MCF 10A (cell line): ENCODE data around the gene ST7. TPM values are rescaled to one million over a fixed set of nuclear protein-coding genes. Genes with fewer than 3 reads are reported as not detected.

ENCODE experiments used
- BruUV-seq: library from RNA; stranded (reverse); fragments of 400-500 nt; replicated peaks from 2 replicates; lab custom pipeline; 2021; lab: Mats Ljungman, UMichigan
- CTCF ChIA-PET: fragments of 300-600 bp; sonication (Branson Sonifier 250); formaldehyde crosslinking; extraction: SDS; loops from one replicate; lab custom pipeline; 2021; ENCODE audit warnings: antibody characterized with exemption, inconsistent platforms; lab: Yijun Ruan, JAX
- POLR2A ChIA-PET: fragments of 300-600, 350-650 bp; sonication (Branson Sonifier 250); formaldehyde crosslinking; extraction: SDS; loops from one replicate; lab custom pipeline; 2020; ENCODE audit warnings: antibody characterized with exemption, inconsistent platforms; lab: Yijun Ruan, JAX
- DNase-seq: peaks from one replicate; pipeline ENCODE4 v3.0.0-alpha.2; 2018; ENCODE audit not compliant: unreplicated experiment
- H3K27ac Mint-ChIP-seq: one replicate; pipeline ENCODE4 v1.8.0; 2022; ENCODE audit warnings: mild to moderate bottlenecking, low read depth, mixed read lengths; ENCODE audit not compliant: unreplicated experiment
- H3K27me3 Mint-ChIP-seq: one replicate; pipeline ENCODE4 v1.8.0; 2022; ENCODE audit warnings: mixed read lengths; ENCODE audit not compliant: insufficient read depth, unreplicated experiment
- H3K36me3 Mint-ChIP-seq: one replicate; pipeline ENCODE4 v1.8.0; 2022; ENCODE audit warnings: mild to moderate bottlenecking, moderate library complexity, mixed read lengths; ENCODE audit not compliant: insufficient read depth, unreplicated experiment
- H3K4me1 Mint-ChIP-seq: one replicate; pipeline ENCODE4 v1.8.0; 2022; ENCODE audit warnings: mixed read lengths; ENCODE audit not compliant: insufficient read depth, unreplicated experiment
- H3K4me3 Mint-ChIP-seq: one replicate; pipeline ENCODE4 v1.8.0; 2022; ENCODE audit warnings: mild to moderate bottlenecking, moderate library complexity, mixed read lengths; ENCODE audit not compliant: unreplicated experiment
- H3K9me3 Mint-ChIP-seq: one replicate; pipeline ENCODE4 v1.8.0; 2022; ENCODE audit warnings: mixed read lengths; ENCODE audit not compliant: unreplicated experiment
- CTCF ChIP-seq: fragments of 200-600 bp; IDR thresholded peaks from one replicate; pipeline ENCODE4 v1.8.0; 2022; ENCODE audit warnings: antibody characterized with exemption, mild to moderate bottlenecking; ENCODE audit not compliant: unreplicated experiment
- intact Hi-C: fragments of 100-400 bp; cut with micrococcal nuclease; formaldehyde crosslinking; loops from 2 replicates; pipeline ENCODE4 v1.14.1; 2022
- total RNA-seq: library from RNA; stranded (reverse); gene quantifications from 2 replicates; pipeline ENCODE4 v1.2.3, GENCODE V29; 2022

The ST7 gene
- total RNA-seq, 1 experiment from 2014 or later, result 18.5 TPM

GRCh38 chr7:117250801-117251200, 297.5 kb downstream of the ST7 start:
- intact Hi-C loops, result no loop called here
- DNase-seq, result no peak
- H3K36me3 Mint-ChIP-seq, result no peaks in the 10 kb centered on the region
- POLR2A ChIA-PET, result interaction anchor here (0.5 to 0.6 kb wide), 2 partner anchors 31 to 518 kb away, joined by 3 read pairs; no protein-coding TSS in a partner anchor
- H3K27ac Mint-ChIP-seq, result no peak overlapping the region
- H3K27me3 Mint-ChIP-seq, result peaks cover 32% of the 10 kb centered on the region
- peaks cover 12% of the 10 kb centered on the region for H3K9me3 Mint-ChIP-seq
- no TSS peak for BruUV-seq
- H3K4me3 Mint-ChIP-seq, result no peak overlapping the region
- CTCF ChIA-PET, result interaction anchor here (1.0 kb wide), 1 partner anchor 30 kb away, joined by 4 read pairs; no protein-coding TSS in a partner anchor
- TF ChIP-seq CTCF, result no peak
- no peaks in the 10 kb centered on the region for H3K4me1 Mint-ChIP-seq

- H3K9me3 Mint-ChIP-seq, result peaks cover 6% of the 10 kb centered on the region
- peaks cover 28% of the 10 kb centered on the region for H3K27me3 Mint-ChIP-seq
- no peaks in the 10 kb centered on the region for H3K36me3 Mint-ChIP-seq
- POLR2A ChIA-PET, result no interaction called here
- H3K4me3 Mint-ChIP-seq, result no peak overlapping the region
- H3K4me1 Mint-ChIP-seq, result no peaks in the 10 kb centered on the region
- DNase-seq, result no peak
- TF ChIP-seq CTCF, result no peak
- no TSS peak for BruUV-seq
- CTCF ChIA-PET, result interaction anchor here (1.0 to 1.2 kb wide), 2 partner anchors 8 to 29 kb away, joined by 4 read pairs; no protein-coding TSS in a partner anchor
- no peak overlapping the region for H3K27ac Mint-ChIP-seq
- intact Hi-C loops, result no loop called here
Measured at GRCh38 chr7:117251687-117252086, 298.4 kb downstream of the ST7 start.

- no TSS peak for BruUV-seq
- H3K36me3 Mint-ChIP-seq, result no peaks in the 10 kb centered on the region
- DNase-seq, result no peak
- H3K27ac Mint-ChIP-seq, result no peak overlapping the region
- H3K4me1 Mint-ChIP-seq, result peaks cover 12% of the 10 kb centered on the region
- CTCF ChIA-PET, result interaction anchor here (0.9 kb wide), 1 partner anchor 8 kb away, joined by 4 read pairs; no protein-coding TSS in a partner anchor
- intact Hi-C loops, result no loop called here
- H3K27me3 Mint-ChIP-seq, result no peaks in the 10 kb centered on the region
- POLR2A ChIA-PET, result no interaction called here
- H3K4me3 Mint-ChIP-seq, result no peak overlapping the region
- TF ChIP-seq CTCF, result no peak
- H3K9me3 Mint-ChIP-seq, result no peaks in the 10 kb centered on the region
Measured at GRCh38 chr7:117259615-117260014, 306.3 kb downstream of the ST7 start.

GRCh38 chr7:117262546-117262945, 309.2 kb downstream of the ST7 start:
- no peak for TF ChIP-seq CTCF
- H3K4me3 Mint-ChIP-seq, result no peak overlapping the region
- POLR2A ChIA-PET, result no interaction called here
- CTCF ChIA-PET, result interaction anchor here (0.7 kb wide), 1 partner anchor 314 kb away, joined by 3 read pairs; no protein-coding TSS in a partner anchor
- H3K9me3 Mint-ChIP-seq, result no peaks in the 10 kb centered on the region
- no peak overlapping the region for H3K27ac Mint-ChIP-seq
- H3K27me3 Mint-ChIP-seq, result no peaks in the 10 kb centered on the region
- DNase-seq, result no peak
- H3K4me1 Mint-ChIP-seq, result peaks cover 12% of the 10 kb centered on the region
- H3K36me3 Mint-ChIP-seq, result no peaks in the 10 kb centered on the region
- no TSS peak for BruUV-seq
- intact Hi-C loops, result no loop called here
